Measurements from ENCODE around the gene COG4. TPM values are rescaled to one million over a fixed set of nuclear protein-coding genes. Genes with fewer than 3 reads are reported as not detected.

Gene COG4
- total RNA-seq, 2 experiments from 2014 or later, result 15.9 to 19.3 TPM

DNA sequence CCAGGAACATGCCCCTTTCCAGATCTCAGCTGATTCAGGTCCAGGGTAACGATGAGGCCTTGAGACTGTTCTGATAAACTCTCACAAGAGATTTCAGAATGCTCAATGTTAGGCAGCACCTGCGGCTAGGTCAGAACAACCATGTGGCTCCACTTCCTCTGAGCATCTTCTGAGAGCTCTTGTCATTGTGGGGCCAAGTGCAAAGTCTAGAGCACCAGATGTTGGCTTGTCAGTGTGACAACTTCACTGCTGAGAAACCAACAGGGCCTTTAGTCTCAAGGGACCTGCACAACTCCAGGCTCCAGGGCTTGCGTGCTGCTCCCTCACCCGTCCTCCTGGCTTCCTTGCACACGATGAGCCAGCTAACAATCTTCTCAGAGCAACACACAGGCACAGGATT, 39.9 kb downstream of the COG4 start:
- POLR2A ChIA-PET, result no interaction called here
- peaks cover 64% of the 10 kb centered on the region for H3K36me3 ChIP-seq (ENCODE audit: insufficient read depth, low read length)
- H3K4me3 ChIP-seq (ENCODE audit: low read length), result no peak overlapping the region
- ATAC-seq (ENCODE audit: poor library complexity) (no peak), DNase-seq (no peak)
- TF ChIP-seq, protein P1, sequence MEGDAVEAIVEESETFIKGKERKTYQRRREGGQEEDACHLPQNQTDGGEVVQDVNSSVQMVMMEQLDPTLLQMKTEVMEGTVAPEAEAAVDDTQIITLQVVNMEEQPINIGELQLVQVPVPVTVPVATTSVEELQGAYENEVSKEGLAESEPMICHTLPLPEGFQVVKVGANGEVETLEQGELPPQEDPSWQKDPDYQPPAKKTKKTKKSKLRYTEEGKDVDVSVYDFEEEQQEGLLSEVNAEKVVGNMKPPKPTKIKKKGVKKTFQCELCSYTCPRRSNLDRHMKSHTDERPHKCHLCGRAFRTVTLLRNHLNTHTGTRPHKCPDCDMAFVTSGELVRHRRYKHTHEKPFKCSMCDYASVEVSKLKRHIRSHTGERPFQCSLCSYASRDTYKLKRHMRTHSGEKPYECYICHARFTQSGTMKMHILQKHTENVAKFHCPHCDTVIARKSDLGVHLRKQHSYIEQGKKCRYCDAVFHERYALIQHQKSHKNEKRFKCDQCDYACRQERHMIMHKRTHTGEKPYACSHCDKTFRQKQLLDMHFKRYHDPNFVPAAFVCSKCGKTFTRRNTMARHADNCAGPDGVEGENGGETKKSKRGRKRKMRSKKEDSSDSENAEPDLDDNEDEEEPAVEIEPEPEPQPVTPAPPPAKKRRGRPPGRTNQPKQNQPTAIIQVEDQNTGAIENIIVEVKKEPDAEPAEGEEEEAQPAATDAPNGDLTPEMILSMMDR (IDR thresholded peaks at IDR 0.05), result no peak
- H3K27ac ChIP-seq (ENCODE audit: low read depth in 1 of 2, low read length in 2 of 2), result no peak overlapping the region
- Mint-ChIP-seq H3K4me3 (no peak overlapping the region), H3K27ac (no peak overlapping the region), H3K4me1 (ENCODE audit: low read depth) (no peaks in the 10 kb centered on the region), H3K36me3 (ENCODE audit: low read depth) (peaks cover 44% of the 10 kb centered on the region), H3K9me3 (no peaks in the 10 kb centered on the region), H3K27me3 (no peaks in the 10 kb centered on the region)
- intact Hi-C loops (cut with DNase I, micrococcal nuclease), result no loop called here
- CTCF ChIA-PET, result no interaction called here
- H3K27me3 ChIP-seq (ENCODE audit: control insufficient read depth in 1 of 2, insufficient read depth in 2 of 2, low read length in 2 of 2), result no peaks in the 10 kb centered on the region
- H3K4me1 ChIP-seq (ENCODE audit: insufficient read depth, low read length), result peaks cover 9% of the 10 kb centered on the region
- H3K9me3 ChIP-seq (ENCODE audit: control insufficient read depth in 1 of 2, insufficient read depth in 1 of 2, low read length in 2 of 2), result no peaks in the 10 kb centered on the region

DNA sequence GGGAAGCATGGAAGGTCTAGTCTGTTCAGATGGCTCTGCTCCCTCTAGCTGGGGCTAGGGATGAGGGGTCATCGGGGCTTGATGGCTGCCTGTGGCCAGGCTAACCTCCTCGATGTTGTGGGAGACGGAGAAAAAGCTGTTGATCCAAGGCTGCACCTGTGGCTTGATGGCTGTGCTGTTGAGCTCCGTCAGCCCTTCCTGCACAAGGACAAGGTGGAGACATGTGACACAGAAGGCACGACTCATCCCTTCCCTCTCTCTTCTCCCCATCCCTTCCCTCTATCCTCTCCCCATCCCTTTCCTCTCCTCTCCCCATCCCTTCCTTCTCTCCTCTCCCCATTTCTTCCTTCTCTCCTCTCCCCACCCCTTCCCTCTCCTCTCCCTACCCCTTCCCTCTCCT, 40.7 kb downstream of the COG4 start:
- H3K4me1 ChIP-seq (ENCODE audit: insufficient read depth, low read length), result peaks cover 11% of the 10 kb centered on the region
- Mint-ChIP-seq H3K4me1 (ENCODE audit: low read depth) (no peaks in the 10 kb centered on the region), H3K27me3 (no peaks in the 10 kb centered on the region), H3K9me3 (no peaks in the 10 kb centered on the region), H3K4me3 (no peak overlapping the region), H3K36me3 (ENCODE audit: low read depth) (peaks cover 52% of the 10 kb centered on the region), H3K27ac (no peak overlapping the region)
- intact Hi-C loops (cut with DNase I, micrococcal nuclease), result no loop called here
- no peaks in the 10 kb centered on the region for H3K9me3 ChIP-seq (ENCODE audit: control insufficient read depth in 1 of 2, insufficient read depth in 1 of 2, low read length in 2 of 2)
- ATAC-seq (ENCODE audit: poor library complexity) (no peak), DNase-seq (no peak)
- no peak overlapping the region for H3K4me3 ChIP-seq (ENCODE audit: low read length)
- peaks cover 58% of the 10 kb centered on the region for H3K36me3 ChIP-seq (ENCODE audit: insufficient read depth, low read length)
- ChIA-PET POLR2A (no interaction called here), CTCF (no interaction called here)
- H3K27ac ChIP-seq (ENCODE audit: low read depth in 1 of 2, low read length in 2 of 2), result no peak overlapping the region
- no peaks in the 10 kb centered on the region for H3K27me3 ChIP-seq (ENCODE audit: control insufficient read depth in 1 of 2, insufficient read depth in 2 of 2, low read length in 2 of 2)
- TF ChIP-seq, protein P1 (IDR thresholded peaks at IDR 0.05), result no peak

DNA sequence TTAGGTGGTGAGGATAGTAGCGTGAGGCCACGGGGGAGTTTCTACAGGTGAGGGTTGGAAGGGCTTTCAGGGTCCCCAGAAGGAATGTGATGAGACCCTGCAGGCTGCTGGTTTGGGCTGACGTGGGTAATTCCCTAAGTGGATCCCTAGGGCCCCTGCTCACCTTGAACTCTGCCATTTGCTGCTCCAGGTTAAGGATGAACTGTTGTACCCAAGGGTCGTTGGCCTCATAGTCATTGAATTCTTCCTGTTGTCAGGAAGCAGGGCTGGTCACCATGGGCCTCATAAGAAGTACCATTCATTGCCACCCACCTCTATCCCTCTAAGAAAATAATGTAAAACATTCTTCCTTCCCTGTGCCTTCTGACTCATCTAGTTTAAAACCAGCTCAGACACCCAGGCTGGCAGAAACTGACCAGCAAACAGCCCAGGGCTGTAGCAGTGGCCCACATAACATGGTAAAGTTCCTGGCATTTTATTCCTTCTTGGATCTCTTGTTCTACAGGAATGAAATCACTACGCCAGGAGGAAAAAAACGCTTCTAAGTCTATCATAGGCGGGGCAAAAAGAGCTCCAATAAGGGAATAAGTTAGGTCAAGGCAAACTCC, 41.3 kb downstream of the COG4 start:
- DNase-seq (no peak), ATAC-seq (ENCODE audit: poor library complexity) (no peak)
- Histone ChIP-seq H3K4me1 (ENCODE audit: insufficient read depth, low read length) (peaks cover 11% of the 10 kb centered on the region), H3K4me3 (ENCODE audit: low read length) (no peak overlapping the region), H3K27me3 (ENCODE audit: control insufficient read depth in 1 of 2, insufficient read depth in 2 of 2, low read length in 2 of 2) (no peaks in the 10 kb centered on the region), H3K36me3 (ENCODE audit: insufficient read depth, low read length) (peaks cover 55% of the 10 kb centered on the region), H3K9me3 (ENCODE audit: control insufficient read depth in 1 of 2, insufficient read depth in 1 of 2, low read length in 2 of 2) (no peaks in the 10 kb centered on the region), H3K27ac (ENCODE audit: low read depth in 1 of 2, low read length in 2 of 2) (no peak overlapping the region)
- POLR2A ChIA-PET, result no interaction called here
- Mint-ChIP-seq H3K36me3 (ENCODE audit: low read depth) (peaks cover 56% of the 10 kb centered on the region), H3K27me3 (no peaks in the 10 kb centered on the region), H3K4me1 (ENCODE audit: low read depth) (no peaks in the 10 kb centered on the region), H3K4me3 (no peak overlapping the region), H3K9me3 (no peaks in the 10 kb centered on the region), H3K27ac (no peak overlapping the region)
- CTCF ChIA-PET, result no interaction called here
- intact Hi-C loops (cut with DNase I, micrococcal nuclease), result no loop called here
- TF ChIP-seq, protein P1 (IDR thresholded peaks at IDR 0.05), result no peak
